GM12878 (cell line): ENCODE results near the gene SCEL. TPM values are rescaled to one million over a fixed set of nuclear protein-coding genes. Genes with fewer than 3 reads are reported as not detected.

Experiments
- ATAC-seq: fragments of 200-7000 bp; cut with Tn5 transposase; 3 replicates; pipeline ENCODE4 v1.9.1; 2020; ENCODE audit warnings: mild to moderate bottlenecking, moderate library complexity
- BruUV-seq: library from RNA; stranded (reverse); fragments of 400-500 nt; replicated peaks from 2 replicates; lab custom pipeline; 2021; lab: Mats Ljungman, UMichigan
- CTCF ChIA-PET: fragments of 300-600 bp; sonication (Branson Sonifier 250); formaldehyde crosslinking; extraction: SDS; loops from one replicate; lab custom pipeline; 2021; ENCODE audit warnings: inconsistent platforms; lab: Yijun Ruan, JAX
- POLR2A ChIA-PET: fragments of 350-600 bp; formaldehyde crosslinking; extraction: SDS; loops from one replicate; lab custom pipeline; 2021; ENCODE audit warnings: inconsistent platforms; lab: Charles Lee
- RAD21 ChIA-PET: fragments of 300-600 bp; sonication (Branson Sonifier 250); formaldehyde crosslinking; loops from one replicate; lab custom pipeline; 2023; ENCODE audit warnings: antibody characterized with exemption; ENCODE audit not compliant: unreplicated experiment; lab: Charles Lee
- SMC1A ChIA-PET: fragments of 300-600 bp; sonication (Branson Sonifier 250); formaldehyde crosslinking; loops from one replicate; lab custom pipeline; 2023; ENCODE audit not compliant: unreplicated experiment, uncharacterized antibody; lab: Charles Lee
- DNase-seq: peaks from one replicate; pipeline ENCODE4 v3.0.0-alpha.2; 2011; ENCODE audit warnings: low read depth, low spot score
- FAIRE-seq: peaks from 3 replicates; lab custom pipeline; 2011; peaks lifted over from hg19 to GRCh38; lab: Jason Lieb, UNC
- H2AFZ ChIP-seq: 2 replicates; pipeline ENCODE4 v1.6.0; 2011; ENCODE audit warnings: low read depth, low read length, control low read depth; ENCODE audit not compliant: control insufficient read depth
- H3K27ac ChIP-seq: 2 replicates; pipeline ENCODE4 v1.5.1; 2011; ENCODE audit warnings: control low read depth; ENCODE audit not compliant: control insufficient read depth, insufficient read depth
- H3K27me3 ChIP-seq, 2 experiments: replicated peaks in 1 of 2; 2 replicates each; pipeline versions ENCODE4 v1.6.0 to v1.6.1; 2011; ENCODE audit warnings: low read length in 1 of 2; ENCODE audit not compliant: control insufficient read depth in 2 of 2, insufficient read depth in 2 of 2
- H3K36me3 ChIP-seq, 2 experiments: 2 replicates each; pipeline ENCODE4 v1.5.1; 2011; ENCODE audit warnings: low read length in 1 of 2; ENCODE audit not compliant: control insufficient read depth in 2 of 2, insufficient read depth in 2 of 2
- H3K4me1 ChIP-seq: 2 replicates; pipeline ENCODE4 v1.6.1; 2011; ENCODE audit warnings: mild to moderate bottlenecking, low read length, moderate library complexity, mixed read lengths; ENCODE audit not compliant: control insufficient read depth, insufficient read depth
- H3K4me2 ChIP-seq: 2 replicates; pipeline ENCODE4 v1.6.0; 2011; ENCODE audit warnings: control low read depth; ENCODE audit not compliant: control insufficient read depth, insufficient read depth
- H3K4me3 ChIP-seq: fragments of 200-600 bp; sonication (generic); 2 replicates; pipeline ENCODE4 v1.5.1; 2016
- H3K79me2 ChIP-seq: 2 replicates; pipeline ENCODE4 v1.6.0; 2011; ENCODE audit warnings: low read length; ENCODE audit not compliant: control insufficient read depth, insufficient read depth
- H3K9ac ChIP-seq: 2 replicates; pipeline ENCODE4 v1.8.0; 2011; ENCODE audit warnings: low read length, control low read depth, mixed read lengths; ENCODE audit not compliant: control insufficient read depth, insufficient read depth
- H3K9me3 ChIP-seq: replicated peaks from 3 replicates; pipeline ENCODE4 v1.5.1; 2011; ENCODE audit warnings: mild to moderate bottlenecking, low read length; ENCODE audit not compliant: control insufficient read depth, insufficient read depth
- H4K20me1 ChIP-seq: 2 replicates; pipeline ENCODE4 v1.6.0; 2011; ENCODE audit not compliant: control insufficient read depth, insufficient read depth
- ATF7 ChIP-seq: fragments of 450-650 bp; IDR thresholded peaks from 2 replicates; pipeline ENCODE4 v1.6.1; 2016; ENCODE audit warnings: low read depth, mild to moderate bottlenecking
- BCL3 ChIP-seq: IDR thresholded peaks from 2 replicates; pipeline ENCODE4 v1.6.1; 2011; ENCODE audit warnings: borderline replicate concordance, low read depth, mild to moderate bottlenecking, moderate library complexity, low read length; ENCODE audit not compliant: insufficient read depth, poor library complexity, severe bottlenecking
- CTCF ChIP-seq, 3 experiments: IDR thresholded peaks in 2 of 3; conservative IDR thresholded peaks in 1 of 3; 2 replicates each; pipeline ENCODE4 v1.5.1; 2011; ENCODE audit warnings: low read depth in 3 of 3, low read length in 3 of 3, mild to moderate bottlenecking in 3 of 3, control low read depth in 2 of 3, moderate library complexity in 2 of 3, inconsistent platforms in 1 of 3, mixed read lengths in 1 of 3; ENCODE audit not compliant: control insufficient read depth in 2 of 3, insufficient read depth in 1 of 3; ENCODE audit errors: extremely low read depth in 1 of 3
- GABPA ChIP-seq: IDR thresholded peaks from 2 replicates; pipeline ENCODE4 v1.6.1; 2014; ENCODE audit warnings: antibody characterized with exemption, low read depth, mild to moderate bottlenecking, inconsistent platforms
- IKZF1 ChIP-seq: fragments of 450-650 bp; conservative IDR thresholded peaks from 2 replicates; pipeline ENCODE4 v1.6.1; 2017; ENCODE audit warnings: antibody characterized with exemption, mild to moderate bottlenecking
- KAT2A ChIP-seq: conservative IDR thresholded peaks from 2 replicates; pipeline ENCODE4 v1.6.1; 2011; ENCODE audit warnings: low read depth, low read length; ENCODE audit not compliant: control insufficient read depth
- MAX ChIP-seq: IDR thresholded peaks from 2 replicates; pipeline ENCODE4 v1.6.1; 2012; ENCODE audit warnings: low read depth, low read length, improper control_type of control experiment
- MTA2 ChIP-seq: fragments of 450-650 bp; IDR thresholded peaks from 2 replicates; pipeline ENCODE4 v1.6.1; 2016; ENCODE audit warnings: low read depth, mild to moderate bottlenecking, moderate library complexity
- NFYB ChIP-seq: IDR thresholded peaks from 2 replicates; pipeline ENCODE4 v1.6.1; 2011; ENCODE audit warnings: low read depth, mild to moderate bottlenecking, low read length, improper control_type of control experiment, moderate library complexity; ENCODE audit not compliant: insufficient read depth
- NRF1 ChIP-seq: conservative IDR thresholded peaks from 2 replicates; pipeline ENCODE4 v1.6.1; 2011; ENCODE audit warnings: mild to moderate bottlenecking, low read depth, low read length, improper control_type of control experiment
- POLR2AphosphoS2 ChIP-seq: IDR thresholded peaks from 2 replicates; pipeline ENCODE4 v1.6.1; 2011; ENCODE audit warnings: low read depth, mild to moderate bottlenecking, low read length, improper control_type of control experiment, moderate library complexity
- RB1 ChIP-seq: fragments of 450-650 bp; formaldehyde crosslinking; IDR thresholded peaks from 2 replicates; pipeline ENCODE4 v1.6.1; 2017; ENCODE audit warnings: mild to moderate bottlenecking, borderline replicate concordance
- RCOR1 ChIP-seq: conservative IDR thresholded peaks from 2 replicates; pipeline ENCODE4 v1.6.1; 2012; ENCODE audit warnings: low read depth, low read length, improper control_type of control experiment
- ZBTB4 ChIP-seq: fragments of 450-650 bp; formaldehyde crosslinking; IDR thresholded peaks from 2 replicates; pipeline ENCODE4 v1.4.0; 2022; ENCODE audit warnings: mild to moderate bottlenecking, moderate library complexity
- ZNF274 ChIP-seq: IDR thresholded peaks from one replicate; pipeline ENCODE4 v1.8.0; 2011; ENCODE audit not compliant: insufficient read length, insufficient read depth
- ZNF622 ChIP-seq: fragments of 450-650 bp; IDR thresholded peaks from 2 replicates; pipeline ENCODE4 v1.6.1; 2017; ENCODE audit warnings: mild to moderate bottlenecking, inconsistent platforms
- WGBS: methylation state at CpG from one replicate; pipeline ENCODE4 v1.1.6; 2016; ENCODE audit warnings: low lambda C conversion rate; ENCODE audit not compliant: insufficient replicate concordance, insufficient coverage; ENCODE audit errors: missing lambda C conversion rate; 5-methylcytosine and 5-hydroxymethylcytosine counted together
- in situ Hi-C: fragments of 300-500 bp; cut with MboI; formaldehyde crosslinking; loops from 9 replicates; pipeline ENCODE4 v1.14.3; 2018; ENCODE audit warnings: mixed read lengths
- intact Hi-C: fragments of 100-400 bp; cut with micrococcal nuclease; formaldehyde crosslinking; loops from one replicate; pipeline ENCODE4 v1.14.2; 2022; ENCODE audit not compliant: unreplicated experiment
- polyA plus RNA-seq, 11 experiments: library from polyadenylated mRNA; depleted of rRNA in 4 of 11; unstranded in 6 of 11; stranded (reverse) in 5 of 11; fragments of >200 nt; fragmentation: Nextera tagmentation in 4 of 11; fragmentation: Illumina TruSeq in 1 of 11; extraction: Ambion mirVana in 4 of 11; extraction: Trizol in 1 of 11; gene quantifications; 1 replicate in 1 of 11; 2 replicates in 10 of 11; pipeline versions ENCODE4 v1.2.1 to v1.2.3, GENCODE V29; 2011 to 2016; ENCODE audit warnings: inconsistent platforms in 2 of 11, missing spikeins in 2 of 11, low read depth in 1 of 11
- total RNA-seq, 4 experiments: library from RNA; depleted of rRNA in 3 of 4; stranded (reverse); fragments of >200 nt in 3 of 4; fragmentation: Illumina TruSeq in 1 of 4; extraction: Trizol in 1 of 4; gene quantifications; 2 replicates each; pipeline versions ENCODE4 v1.2.1 to v1.2.3, GENCODE V29; 2013 to 2021
- TF ChIP-seq, protein P1 (sequence below): IDR thresholded peaks from 2 replicates; pipeline ENCODE4 v1.6.1; 2011; ENCODE audit warnings: low read depth, mild to moderate bottlenecking, low read length, moderate library complexity, borderline replicate concordance; ENCODE audit errors: extremely low read depth

SCEL gene
- total and polyA plus RNA-seq, 10 of the 15 experiments (the other 5 are each of a cell fraction or from before 2014, with no cell fraction given) = 0.09 to 0.68 (median 0.16) TPM; not detected in 1

GRCh38 chr13:77529501-77529840 lies 6.0 kb upstream of the SCEL start:
- in situ Hi-C loops = no loop called here
- DNase-seq = no peak

More at GRCh38 chr13:77529501-77529840, 6.0 kb upstream of the SCEL start:
- 59% methylated on average over 4 of the region's 4 CpGs for WGBS
- Histone ChIP-seq H3K27ac (no peak overlapping the region), H3K4me3 (no peak overlapping the region), H3K9me3 (no peaks in the 10 kb centered on the region), H3K27me3 (peaks cover 0 to 3% of the 10 kb centered on the region in 2 experiments; a peak in 1 of 4 replicates), H3K9ac (no peak overlapping the region), H3K79me2 (no peaks in the 10 kb centered on the region), H4K20me1 (no peaks in the 10 kb centered on the region), H3K36me3 (no peaks in the 10 kb centered on the region), H2AFZ (no peak overlapping the region), H3K4me1 (0 out of 2 replicates have a peak, but pooled peaks cover 5% of the 10 kb centered on the region), H3K4me2 (no peak overlapping the region)
- ChIA-PET CTCF (interaction anchor here (0.8 to 2.2 kb wide), 10 partner anchors 9 to 51 kb away, joined by 3 to 13 read pairs (median 4); no protein-coding TSS in a partner anchor), POLR2A (interaction anchor here (1.6 to 2.2 kb wide), 3 partner anchors 11 to 31 kb away, joined by 5 to 10 read pairs (median 6); no protein-coding TSS in a partner anchor), SMC1A (interaction anchor here (0.6 to 5.2 kb wide), 13 partner anchors 13 to 592 kb away, joined by 3 to 58 read pairs (median 3); no protein-coding TSS in a partner anchor), RAD21 (interaction anchor here (0.7 to 2.8 kb wide), 11 partner anchors 9 to 51 kb away, joined by 3 to 19 read pairs (median 4); no protein-coding TSS in a partner anchor)
- no peak for TF ChIP-seq ZNF622
- TF ChIP-seq RCOR1 = no peak
- TF ChIP-seq CTCF (IDR thresholded peaks at IDR 0.05 in 2 of 3, conservative IDR thresholded peaks at IDR 0.05 in 1 of 3; ENCODE audit: control insufficient read depth in 2 of 3, extremely low read depth in 1 of 3, insufficient read depth in 1 of 3, low read depth in 3 of 3, low read length in 3 of 3) = no peak
- no peak for TF ChIP-seq ATF7
- TF ChIP-seq ZBTB4 = no peak
- no peak for TF ChIP-seq MTA2
- TF ChIP-seq RB1 = no peak
- no peak for TF ChIP-seq BCL3
- TF ChIP-seq NFYB = no peak
- no peak for TF ChIP-seq MAX
- TF ChIP-seq KAT2A = no peak
- TF ChIP-seq GABPA = no peak
- no peak for TF ChIP-seq POLR2AphosphoS2
- no peak for TF ChIP-seq IKZF1
- TF ChIP-seq, protein P1, sequence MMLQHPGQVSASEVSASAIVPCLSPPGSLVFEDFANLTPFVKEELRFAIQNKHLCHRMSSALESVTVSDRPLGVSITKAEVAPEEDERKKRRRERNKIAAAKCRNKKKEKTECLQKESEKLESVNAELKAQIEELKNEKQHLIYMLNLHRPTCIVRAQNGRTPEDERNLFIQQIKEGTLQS = no peak
- TF ChIP-seq ZNF274 = no peak
- TF ChIP-seq NRF1 = no peak
- no peak for FAIRE-seq
- no TSS peak for BruUV-seq
- intact Hi-C loops = no loop called here
- ATAC-seq = no peak; the same call in 2 of the 3 replicates
